ENCODE results near the gene TMEM272. TPM values are rescaled to one million over a fixed set of nuclear protein-coding genes. Genes with fewer than 3 reads are reported as not detected.

The TMEM272 gene
- total RNA-seq, 1 experiment from 2014 or later = not detected

DNA sequence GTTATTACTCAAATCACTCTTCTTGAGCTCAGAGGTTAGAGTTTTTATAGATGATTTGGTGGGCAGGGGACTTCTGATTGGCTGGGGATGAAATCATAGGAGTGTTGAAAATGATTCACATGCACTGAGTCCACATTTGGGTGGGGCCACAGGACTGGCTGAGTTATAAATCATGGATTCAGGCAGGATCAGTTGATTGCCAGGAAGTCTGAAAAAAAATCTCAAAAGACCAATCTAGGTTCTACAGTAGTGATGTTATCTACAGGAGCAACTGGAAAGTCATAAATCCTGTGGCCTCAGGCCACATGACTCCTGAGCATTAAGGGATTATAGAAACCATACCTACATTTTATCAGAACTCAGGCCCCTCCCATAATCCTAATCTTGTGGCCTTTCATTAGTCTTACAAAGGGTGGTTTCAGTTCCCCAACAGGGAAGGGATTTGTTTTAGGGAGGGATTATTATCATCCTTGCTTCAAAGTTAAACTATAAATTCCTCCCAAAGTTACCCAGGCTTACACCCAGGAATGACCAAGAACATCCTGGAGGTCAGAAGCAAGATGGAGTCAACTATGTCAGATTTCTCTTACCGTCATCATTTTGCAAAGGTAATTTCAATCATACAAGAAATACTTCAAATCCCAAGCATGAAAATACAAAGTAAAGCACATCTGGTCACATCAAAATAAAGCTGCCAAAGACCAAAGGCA, 11.2 kb upstream of the TMEM272 start:
- DNase-seq (ENCODE audit: low read depth) = no peak

DNA sequence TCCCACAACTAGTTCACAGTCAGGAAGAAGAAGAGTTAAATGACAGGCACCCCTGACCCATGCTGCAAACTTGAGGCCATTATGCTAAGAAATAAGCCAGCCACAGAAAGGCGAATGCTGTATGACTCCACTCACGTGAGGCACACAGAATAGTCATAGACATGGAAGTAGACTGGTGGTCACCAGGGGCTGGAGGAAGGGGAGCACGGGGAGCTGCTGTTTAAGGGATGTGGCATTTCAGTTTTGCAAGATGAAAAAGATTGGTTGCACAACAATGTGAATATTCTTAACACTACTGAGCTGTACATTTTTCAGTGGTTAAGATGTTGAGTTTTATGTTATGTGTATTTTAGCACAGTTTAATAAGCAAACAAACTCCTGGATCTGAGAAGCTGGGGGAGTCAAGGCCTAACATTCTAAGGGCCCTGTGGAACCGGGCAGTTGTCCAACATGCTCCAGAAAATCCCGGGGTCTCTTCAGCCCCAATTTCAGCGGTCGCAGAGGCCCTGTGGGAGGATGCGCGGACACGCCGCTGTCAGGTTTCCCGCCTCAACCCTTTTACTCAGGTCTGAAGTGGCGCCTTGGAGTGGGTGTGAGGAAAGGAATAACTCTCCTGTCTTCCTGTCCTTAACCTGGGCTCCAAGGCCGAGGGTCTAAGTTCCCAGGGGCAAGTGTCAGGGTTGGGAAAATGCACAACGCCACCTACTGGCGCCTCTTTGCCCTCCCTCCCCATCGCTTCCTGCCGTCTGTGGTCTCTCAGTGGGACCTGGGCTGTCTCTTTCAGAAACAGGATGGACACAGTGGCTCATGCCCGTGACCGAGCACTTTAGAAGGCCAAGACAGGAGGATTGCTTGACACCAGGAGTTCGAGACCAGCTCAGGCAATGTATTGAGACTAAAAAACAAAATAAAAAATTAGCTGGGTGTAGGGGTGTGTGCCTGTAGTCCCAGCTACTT, 4.4 kb upstream of the TMEM272 start:
- DNase-seq (ENCODE audit: low read depth) = peak; percentile 9

DNA sequence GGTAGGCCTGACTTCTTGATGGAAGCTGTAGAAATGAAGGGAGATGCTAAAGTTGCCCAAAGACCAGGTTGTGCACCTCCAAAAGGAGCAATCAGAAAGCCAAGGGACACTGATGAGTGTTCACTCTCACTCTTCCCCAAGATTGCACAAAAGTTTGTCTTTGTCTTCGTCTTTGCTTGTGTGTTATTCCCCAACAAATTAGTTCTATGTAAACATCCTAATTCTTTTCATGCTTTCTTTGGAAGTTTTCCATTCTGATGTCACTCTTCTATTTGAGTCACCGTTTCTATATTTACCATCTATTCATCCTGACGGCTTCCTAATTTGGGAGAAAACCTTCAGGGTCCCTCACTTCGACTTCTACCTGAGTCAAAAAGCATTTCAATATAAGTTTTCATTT, 3.7 kb upstream of the TMEM272 start:
- peak; percentile 20 for DNase-seq (ENCODE audit: low read depth)

DNA sequence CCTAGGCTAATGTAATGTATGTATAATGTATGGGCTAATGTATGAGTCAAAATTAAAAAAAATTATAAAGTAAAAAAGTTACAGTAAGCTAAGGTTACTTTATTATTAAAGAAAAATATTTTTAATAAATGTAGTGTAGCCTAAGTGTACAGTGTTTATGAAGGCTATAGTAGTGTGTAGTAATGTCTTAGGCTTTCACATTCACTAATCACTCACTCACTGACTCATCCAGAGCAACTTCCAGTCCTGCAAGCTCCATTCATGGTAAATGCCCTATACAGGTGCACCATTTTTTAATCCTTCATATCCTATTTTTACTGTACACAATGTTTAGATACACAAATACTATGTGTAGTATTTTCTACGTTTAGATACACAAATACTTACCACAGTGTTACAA, 1.8 kb upstream of the TMEM272 start:
- no peak for DNase-seq (ENCODE audit: low read depth)

GRCh38 chr13:51845574-51846318, 769 bp upstream of the TMEM272 start:
- DNase-seq (ENCODE audit: low read depth) = no peak

DNA sequence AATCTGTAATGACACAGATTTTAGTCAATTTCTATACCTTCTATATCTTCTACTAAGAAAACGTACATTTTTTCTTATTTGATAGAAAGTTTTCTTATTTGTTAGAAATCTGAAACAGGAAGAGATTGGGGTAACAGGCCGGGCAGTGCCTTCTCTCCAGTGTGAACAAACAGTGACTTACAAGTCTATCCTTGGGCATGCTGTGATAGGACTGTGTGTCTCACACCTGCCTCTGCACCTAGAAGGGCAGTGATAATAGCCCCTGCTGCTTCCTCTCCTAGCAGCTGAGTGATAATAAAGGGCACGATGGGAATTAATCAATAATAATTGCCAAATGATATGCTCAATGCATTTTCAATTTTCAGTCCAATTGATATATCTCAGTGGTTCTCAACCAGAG, 1.4 kb downstream of the TMEM272 start:
- no peak for DNase-seq (ENCODE audit: low read depth)

GRCh38 chr13:51841732-51842131, 3.2 kb downstream of the TMEM272 start:
- no peak for DNase-seq (ENCODE audit: low read depth)

DNA sequence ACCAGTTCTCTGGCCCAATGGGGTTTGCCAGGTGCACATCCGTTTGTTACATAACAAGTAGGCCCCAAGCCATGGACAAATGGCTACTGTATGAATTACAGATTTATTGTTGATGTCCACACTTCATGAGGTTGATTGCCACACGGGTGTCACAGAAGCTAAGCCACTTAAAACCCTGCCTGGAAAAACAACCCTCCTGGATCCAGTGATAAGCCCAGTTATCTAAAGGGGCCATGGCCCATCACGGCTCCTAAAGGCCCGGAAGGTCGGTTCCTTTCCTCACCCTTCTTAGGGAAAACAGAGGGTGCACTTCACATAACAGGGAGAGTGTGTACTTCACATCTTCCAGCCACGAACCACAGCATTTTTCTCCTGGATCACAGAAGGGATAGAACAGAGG, 4.1 kb downstream of the TMEM272 start:
- DNase-seq (ENCODE audit: low read depth) = no peak

DNA sequence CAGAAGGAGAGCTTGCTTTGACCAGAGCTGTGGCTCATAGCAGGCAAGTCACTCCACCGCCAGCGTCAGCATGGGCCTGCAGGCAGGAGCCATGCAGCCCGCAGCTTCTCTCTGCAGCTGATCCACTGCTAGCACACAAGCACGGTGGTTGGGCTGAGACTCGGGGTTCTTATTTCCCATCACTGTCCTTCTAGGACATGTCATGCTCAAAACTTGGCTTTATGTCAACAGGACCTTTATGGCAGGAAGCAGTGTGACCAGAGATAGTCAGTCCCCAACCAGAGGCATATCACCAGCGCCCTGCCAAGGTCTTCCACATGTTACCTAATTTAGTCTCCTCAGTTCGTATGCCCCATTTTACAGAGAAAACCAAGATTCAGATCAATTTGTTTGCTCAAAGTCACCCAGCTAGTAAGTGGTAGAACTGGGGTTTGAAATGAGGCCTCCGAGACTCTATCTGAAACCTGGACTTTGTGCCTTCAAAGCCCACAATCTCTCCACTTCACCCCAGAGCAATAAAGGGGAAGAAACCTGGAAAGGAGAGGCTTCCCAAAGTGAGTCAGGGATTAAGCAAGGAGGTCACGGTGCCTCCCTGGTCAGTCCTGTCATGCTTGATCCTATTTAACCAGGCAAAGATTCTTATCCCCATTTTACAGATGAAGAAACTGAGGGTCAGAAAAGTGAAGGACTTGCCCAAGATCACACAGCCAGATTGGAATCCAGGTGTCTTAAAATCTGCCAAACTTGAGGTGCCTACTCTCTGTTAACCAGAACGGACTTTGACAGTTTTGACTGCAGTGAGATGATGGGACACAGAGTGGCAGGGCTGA, 5.1 kb downstream of the TMEM272 start:
- DNase-seq (ENCODE audit: low read depth) = no peak

DNA sequence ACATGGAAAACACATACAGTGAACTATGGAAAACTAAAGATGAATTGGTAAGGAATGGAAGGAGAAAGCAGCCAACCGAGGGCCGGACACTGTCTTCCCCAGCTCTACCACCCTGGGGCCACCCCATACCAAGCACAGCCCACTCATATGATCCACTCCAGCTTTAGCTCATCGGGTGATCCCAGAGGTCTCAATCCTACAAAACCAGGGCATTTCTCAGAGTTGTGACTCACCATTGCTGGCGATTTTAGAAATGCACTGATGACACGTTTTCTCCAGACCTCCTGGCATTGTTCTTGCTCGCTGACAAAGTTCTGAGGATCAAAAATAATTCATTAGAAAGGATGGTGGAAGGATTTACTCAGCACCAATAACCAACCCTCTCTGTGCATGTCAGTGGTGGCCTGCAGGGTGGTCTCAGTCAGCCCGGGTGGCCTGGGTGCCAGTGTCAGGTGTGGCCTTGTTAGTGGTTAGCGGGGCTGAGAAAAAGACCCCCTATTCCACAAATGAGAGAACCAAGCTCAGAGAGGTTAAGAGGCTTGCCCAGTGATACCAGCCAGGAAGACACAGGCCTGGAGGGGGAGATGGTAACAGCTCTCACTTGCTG, 6.6 kb downstream of the TMEM272 start:
- peak; percentile 54 for DNase-seq (ENCODE audit: low read depth)

DNA sequence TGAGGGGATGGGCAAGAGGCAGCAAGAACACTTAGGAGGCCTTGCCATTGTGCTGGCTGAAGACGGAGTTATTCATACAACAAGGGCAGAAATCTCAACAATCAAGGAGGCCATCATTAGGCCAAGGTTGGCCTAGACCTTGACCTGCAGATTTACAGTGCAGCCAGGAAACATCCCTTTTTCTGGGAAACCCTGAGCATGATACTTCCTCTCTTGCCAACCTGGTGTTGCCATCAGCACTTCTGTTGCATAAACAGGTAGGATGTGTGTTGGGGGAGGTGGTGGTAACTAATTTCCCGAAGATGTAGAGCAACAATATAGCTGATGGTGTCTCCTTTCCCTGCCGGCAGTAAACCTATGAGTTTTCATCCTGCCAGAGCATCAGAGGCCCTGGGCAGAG, 8.0 kb downstream of the TMEM272 start:
- no peak for DNase-seq (ENCODE audit: low read depth)

DNA sequence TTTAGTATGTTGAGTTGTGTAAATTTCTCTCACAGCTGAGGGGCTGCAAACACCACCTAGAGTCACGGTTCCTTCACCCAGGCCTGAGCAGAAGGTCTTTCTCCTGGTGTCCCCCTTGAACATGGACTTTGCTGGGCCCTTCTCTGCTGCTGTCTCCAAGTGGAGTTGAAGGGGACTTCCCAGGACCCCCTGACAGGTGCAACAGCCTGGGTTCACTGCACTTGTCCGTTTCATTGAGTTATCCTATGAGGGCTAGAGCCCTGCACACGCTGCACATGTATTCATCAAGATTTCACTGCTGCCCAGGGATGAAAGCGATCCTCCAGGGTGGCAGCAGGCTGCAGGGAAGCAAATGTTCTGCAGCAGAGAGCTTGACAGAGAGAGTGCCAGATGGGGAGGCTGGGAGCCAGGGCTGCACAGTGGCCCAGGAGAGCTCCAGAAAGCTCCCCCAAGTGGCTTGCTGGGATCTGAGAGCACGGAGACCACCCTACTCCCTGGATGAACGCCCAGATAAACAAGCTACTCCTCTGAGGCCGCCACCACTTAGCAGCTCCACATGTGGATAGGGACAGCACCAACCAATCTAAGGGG, 10.3 kb downstream of the TMEM272 start:
- DNase-seq (ENCODE audit: low read depth) = no peak

GRCh38 chr13:51833980-51834379, 11.0 kb downstream of the TMEM272 start:
- DNase-seq (ENCODE audit: low read depth) = no peak

- peak; percentile 17 for DNase-seq (ENCODE audit: low read depth)
Observed at GRCh38 chr13:51832471-51833152, 12.4 kb downstream of the TMEM272 start.

DNA sequence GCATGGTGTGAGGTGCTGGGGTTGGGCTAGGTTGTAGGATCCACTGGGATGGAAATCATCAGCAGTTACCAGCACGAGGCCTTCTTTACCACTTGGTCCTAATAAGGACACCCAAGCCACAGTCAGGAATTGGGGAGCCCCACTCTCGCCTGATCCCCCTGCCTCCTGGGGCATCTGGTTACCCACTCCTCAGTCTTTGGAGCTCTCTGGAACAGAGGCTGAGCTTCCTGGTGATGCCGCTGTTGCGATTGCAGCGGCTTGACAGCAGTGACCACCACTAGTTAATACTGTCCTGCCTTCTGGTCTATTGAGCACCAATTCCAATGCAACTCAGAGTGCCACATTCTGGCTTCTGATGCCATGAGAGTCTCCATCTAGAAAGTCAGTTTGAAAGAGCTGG, 13.5 kb downstream of the TMEM272 start:
- no peak for DNase-seq (ENCODE audit: low read depth)

DNA sequence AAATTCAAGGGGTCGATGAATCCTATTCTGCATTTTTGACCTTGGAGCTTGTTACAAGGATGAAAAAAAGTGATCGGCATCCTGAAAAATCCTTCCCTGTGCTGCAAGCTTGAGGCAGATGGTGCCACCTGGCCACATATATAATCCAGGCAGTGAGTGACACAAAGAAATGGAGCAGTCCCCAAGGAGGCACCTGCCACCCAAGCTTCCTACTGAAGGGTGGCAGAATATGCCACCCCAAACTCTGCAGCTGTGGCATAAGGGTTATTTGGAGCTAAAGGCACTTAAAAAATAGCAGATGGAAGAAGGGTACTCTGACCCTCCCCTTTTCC, 15.4 kb downstream of the TMEM272 start:
- DNase-seq (ENCODE audit: low read depth) = no peak

GRCh38 chr13:51828730-51829567, 16.0 kb downstream of the TMEM272 start:
- no peak for DNase-seq (ENCODE audit: low read depth)

- no peak for DNase-seq (ENCODE audit: low read depth)
Observed at GRCh38 chr13:51827254-51827653, 17.7 kb downstream of the TMEM272 start.

GRCh38 chr13:51826606-51827005, 18.4 kb downstream of the TMEM272 start:
- no peak for DNase-seq (ENCODE audit: low read depth)

Data from LHCN-M2 (cell line).